ENCODE results near the gene EDA. TPM values are rescaled to one million over a fixed set of nuclear protein-coding genes. Genes with fewer than 3 reads are reported as not detected.

The EDA gene
- total and polyA plus RNA-seq, 10 donors: 0.28 to 7.2 (median 3.3) TPM

DNA sequence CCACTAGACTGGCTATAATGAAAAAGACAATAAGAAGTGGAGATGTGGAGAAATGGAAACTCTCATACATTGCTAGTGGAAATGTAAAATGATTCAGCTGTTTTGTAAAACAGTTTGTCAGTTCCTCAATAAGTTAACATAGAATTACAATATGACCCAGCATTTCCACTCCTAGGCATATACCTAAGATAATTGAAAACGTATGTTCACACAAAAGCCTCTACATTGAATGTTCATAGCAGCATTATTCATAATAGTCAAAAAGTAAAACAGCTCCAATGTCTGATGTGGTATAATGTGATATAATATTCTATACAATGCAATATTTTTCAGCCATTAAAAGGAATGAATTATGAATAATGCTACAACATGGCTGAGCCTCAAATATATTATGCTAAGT lies 10.2 kb downstream of the EDA start:
- no peak for DNase-seq
- intact Hi-C loops (cut with DNase I; ENCODE audit: low total_unique reads): no loop called here

DNA sequence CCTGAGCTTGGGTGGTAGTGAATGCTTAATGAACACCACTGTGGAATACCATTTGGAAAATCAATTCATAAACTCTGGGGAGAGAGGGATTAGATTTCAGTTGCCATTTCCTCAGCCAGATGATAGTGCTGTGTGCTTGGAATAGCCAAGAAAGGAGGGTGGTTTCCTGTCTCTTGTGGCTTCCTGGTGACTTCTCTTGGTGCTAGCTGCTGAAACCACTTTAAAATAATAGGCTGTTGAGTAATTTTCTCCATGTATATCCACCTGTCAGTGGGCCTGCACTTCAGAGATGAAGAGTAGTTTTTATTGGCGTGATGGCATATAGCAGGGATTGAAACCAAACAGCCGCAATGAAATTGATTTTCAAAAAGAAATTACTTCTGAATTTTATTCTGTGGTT lies 11.8 kb downstream of the EDA start:
- peaks cover 0 to 11% (median 0%) of the 10 kb centered on the region in 8 donors for H3K9me3 ChIP-seq
- no peaks in the 10 kb centered on the region for H3K4me1 ChIP-seq
- TF ChIP-seq POLR2A (IDR thresholded peaks at IDR 0.05) (no peak), POLR2AphosphoS5 (IDR thresholded peaks at IDR 0.05) (no peak)
- TF ChIP-seq, protein P1, sequence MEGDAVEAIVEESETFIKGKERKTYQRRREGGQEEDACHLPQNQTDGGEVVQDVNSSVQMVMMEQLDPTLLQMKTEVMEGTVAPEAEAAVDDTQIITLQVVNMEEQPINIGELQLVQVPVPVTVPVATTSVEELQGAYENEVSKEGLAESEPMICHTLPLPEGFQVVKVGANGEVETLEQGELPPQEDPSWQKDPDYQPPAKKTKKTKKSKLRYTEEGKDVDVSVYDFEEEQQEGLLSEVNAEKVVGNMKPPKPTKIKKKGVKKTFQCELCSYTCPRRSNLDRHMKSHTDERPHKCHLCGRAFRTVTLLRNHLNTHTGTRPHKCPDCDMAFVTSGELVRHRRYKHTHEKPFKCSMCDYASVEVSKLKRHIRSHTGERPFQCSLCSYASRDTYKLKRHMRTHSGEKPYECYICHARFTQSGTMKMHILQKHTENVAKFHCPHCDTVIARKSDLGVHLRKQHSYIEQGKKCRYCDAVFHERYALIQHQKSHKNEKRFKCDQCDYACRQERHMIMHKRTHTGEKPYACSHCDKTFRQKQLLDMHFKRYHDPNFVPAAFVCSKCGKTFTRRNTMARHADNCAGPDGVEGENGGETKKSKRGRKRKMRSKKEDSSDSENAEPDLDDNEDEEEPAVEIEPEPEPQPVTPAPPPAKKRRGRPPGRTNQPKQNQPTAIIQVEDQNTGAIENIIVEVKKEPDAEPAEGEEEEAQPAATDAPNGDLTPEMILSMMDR (IDR thresholded peaks at IDR 0.05 in 8 of 11, conservative IDR thresholded peaks at IDR 0.05 in 3 of 11): no peak
- H3K36me3 ChIP-seq: no peaks in the 10 kb centered on the region
- WGBS, 5 donors: 63 to 75% (median 69%) methylated on average over 2 of the region's 2 CpGs
- intact Hi-C loops (cut with DNase I; ENCODE audit: low total_unique reads): no loop called here
- no peak overlapping the region for H3K27ac ChIP-seq
- H3K4me3 ChIP-seq: no peak overlapping the region
- no peak for DNase-seq
- H3K27me3 ChIP-seq (replicated peaks in 1 of 7): peaks cover 0 to 4% (median 0%) of the 10 kb centered on the region in 7 donors

More for the DNA sequence above, 10.2 kb downstream of the EDA start:
- Histone ChIP-seq H3K36me3 (no peaks in the 10 kb centered on the region), H3K4me1 (no peaks in the 10 kb centered on the region), H3K9me3 (peaks cover 0 to 11% (median 0%) of the 10 kb centered on the region in 8 donors), H3K27ac (no peak overlapping the region), H3K27me3 (replicated peaks in 1 of 7) (peaks cover 0 to 5% (median 0%) of the 10 kb centered on the region in 7 donors), H3K4me3 (no peak overlapping the region)
- no peak for TF ChIP-seq POLR2A (IDR thresholded peaks at IDR 0.05)
- TF ChIP-seq POLR2AphosphoS5 (IDR thresholded peaks at IDR 0.05): no peak
- TF ChIP-seq, protein P1 (IDR thresholded peaks at IDR 0.05 in 8 of 11, conservative IDR thresholded peaks at IDR 0.05 in 3 of 11): no peak
- WGBS, 5 donors: 42 to 63% (median 50%) methylated on average over 1 of the region's 1 CpG

DNA sequence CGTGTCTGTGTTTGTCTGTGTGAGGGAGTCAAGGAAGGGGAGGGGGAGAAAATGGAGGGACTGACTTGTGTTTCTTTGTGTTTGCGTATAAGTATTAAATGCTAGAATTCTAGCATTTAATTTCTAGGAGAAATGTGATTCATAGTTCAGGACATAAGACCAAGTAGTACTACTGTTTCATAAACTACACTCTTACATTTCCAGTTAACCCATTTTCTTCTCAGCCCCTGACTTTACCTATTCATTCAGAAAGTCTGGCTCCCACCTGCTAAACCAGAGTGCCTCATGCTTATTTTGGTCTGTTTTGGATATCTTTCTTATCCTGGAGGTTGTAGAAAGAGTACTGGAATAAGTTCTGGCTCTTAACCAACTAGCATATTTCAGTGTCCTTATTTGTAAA lies 14.2 kb downstream of the EDA start:
- Histone ChIP-seq H3K4me1 (no peaks in the 10 kb centered on the region), H3K27me3 (replicated peaks in 1 of 7) (peaks cover 0 to 4% (median 0%) of the 10 kb centered on the region in 7 donors), H3K27ac (no peak overlapping the region), H3K4me3 (no peak overlapping the region), H3K9me3 (no peaks in the 10 kb centered on the region), H3K36me3 (no peaks in the 10 kb centered on the region)
- no peak for DNase-seq
- 71 to 92% (median 85%) methylated on average over 2 of the region's 2 CpGs for WGBS, 5 donors
- TF ChIP-seq, protein P1 (IDR thresholded peaks at IDR 0.05 in 8 of 11, conservative IDR thresholded peaks at IDR 0.05 in 3 of 11): no peak
- TF ChIP-seq POLR2A (IDR thresholded peaks at IDR 0.05) (no peak), POLR2AphosphoS5 (IDR thresholded peaks at IDR 0.05) (no peak)
- intact Hi-C loops (cut with DNase I; ENCODE audit: low total_unique reads): no loop called here

DNA sequence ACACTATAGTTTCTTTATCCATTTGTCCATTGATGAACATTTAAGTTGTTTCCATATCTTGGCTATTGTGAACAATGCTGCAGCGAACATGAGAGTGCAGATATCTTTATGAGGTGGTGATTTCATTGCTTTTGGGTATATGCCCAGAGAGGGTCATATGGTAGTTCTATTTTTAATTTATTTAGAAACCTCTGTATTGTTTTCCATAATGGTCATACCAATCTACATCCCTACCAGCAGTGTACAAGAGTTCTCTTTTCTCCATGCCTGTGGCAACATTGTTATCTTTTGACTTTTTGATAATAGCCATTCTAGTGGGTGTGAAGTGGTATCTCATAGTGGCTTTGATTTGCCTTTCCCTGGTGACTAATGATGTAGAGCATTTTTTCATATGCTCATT lies 48.8 kb downstream of the EDA start:
- no peaks in the 10 kb centered on the region for H3K4me1 ChIP-seq
- H3K9me3 ChIP-seq: peaks cover 0 to 69% (median 15%) of the 10 kb centered on the region in 8 donors
- no peak overlapping the region for H3K4me3 ChIP-seq
- 52 to 94% (median 70%) methylated on average over 1 of the region's 1 CpG for WGBS, 5 donors
- no peak for DNase-seq
- no peak overlapping the region for H3K27ac ChIP-seq
- no peaks in the 10 kb centered on the region for H3K27me3 ChIP-seq (replicated peaks in 1 of 7)
- intact Hi-C loops (cut with DNase I; ENCODE audit: low total_unique reads): no loop called here
- TF ChIP-seq POLR2A (IDR thresholded peaks at IDR 0.05): no peak
- TF ChIP-seq, protein P1 (IDR thresholded peaks at IDR 0.05 in 8 of 11, conservative IDR thresholded peaks at IDR 0.05 in 3 of 11): no peak
- TF ChIP-seq POLR2AphosphoS5 (IDR thresholded peaks at IDR 0.05): no peak
- H3K36me3 ChIP-seq: no peaks in the 10 kb centered on the region
